ENCODE data around the gene PPFIA2.
"Not testable (repeated sequence)": the region's sequence is repeated elsewhere in the genome, so short reads cannot be mapped to it uniquely, and the experiment has no call there.

The PPFIA2 gene

DNA sequence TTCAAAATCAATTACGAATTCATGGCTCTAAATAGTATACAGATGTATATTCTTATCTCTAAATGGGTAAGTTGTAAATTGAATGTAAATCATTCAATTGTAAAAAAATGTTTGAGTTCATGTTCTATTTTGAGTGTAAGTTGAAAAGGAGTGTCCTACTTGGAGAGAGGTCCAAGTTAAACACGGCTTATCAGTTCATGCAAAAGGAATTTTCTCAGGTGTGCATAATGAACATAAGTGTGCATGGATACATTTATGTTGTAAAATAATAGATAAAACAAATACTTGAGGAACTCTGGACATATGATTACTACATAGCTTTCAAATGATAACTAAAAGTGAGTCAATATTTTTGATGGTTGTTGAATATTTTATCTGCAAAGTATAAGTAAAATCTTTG, 79.5 kb downstream of the PPFIA2 start:
- no peaks in the 10 kb centered on the region for H3K9me3 ChIP-seq (ENCODE audit: control insufficient read depth in 2 of 2, low read length in 2 of 2)
- H3K9ac ChIP-seq (ENCODE audit: low read depth in 1 of 2, low read length in 2 of 2) = no peak overlapping the region
- no peak overlapping the region for H3K4me3 ChIP-seq (ENCODE audit: low read length in 2 of 2)
- H3K4me1 ChIP-seq (ENCODE audit: control insufficient read depth in 2 of 2, insufficient read depth in 2 of 2, low read length in 2 of 2) = no peaks in the 10 kb centered on the region
- H3K36me3 ChIP-seq (ENCODE audit: control insufficient read depth in 2 of 2, insufficient read depth in 2 of 2, low read length in 2 of 2) = no peaks in the 10 kb centered on the region
- H3K27ac ChIP-seq (ENCODE audit: low read depth in 2 of 2, low read length in 2 of 2) = no peak overlapping the region
- no peaks in the 10 kb centered on the region for H3K27me3 ChIP-seq (ENCODE audit: control insufficient read depth in 2 of 2, insufficient read depth in 2 of 2, low read length in 2 of 2)

DNA sequence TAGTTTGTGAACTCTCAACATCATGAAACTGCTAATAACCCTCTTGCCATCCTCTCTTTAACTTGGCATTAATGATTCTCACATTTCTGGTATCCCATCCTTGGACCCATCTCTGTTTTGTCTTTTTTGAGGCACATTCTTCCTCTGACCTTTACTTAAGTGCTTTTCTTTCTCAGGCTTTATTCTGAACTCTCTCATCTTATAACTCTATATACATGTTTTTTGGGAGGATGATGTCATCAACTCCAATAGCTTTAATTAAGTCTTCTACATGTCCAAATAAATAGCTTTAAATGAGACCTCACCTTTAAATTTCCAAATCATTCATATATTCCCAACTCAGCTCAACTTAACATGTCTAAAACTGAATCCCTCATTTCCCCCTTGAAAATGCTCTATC, 88.4 kb downstream of the PPFIA2 start:
- Histone ChIP-seq H3K36me3 (ENCODE audit: control insufficient read depth in 2 of 2, insufficient read depth in 2 of 2, low read length in 2 of 2) (no peaks in the 10 kb centered on the region), H3K4me1 (ENCODE audit: control insufficient read depth in 2 of 2, insufficient read depth in 2 of 2, low read length in 2 of 2) (no peaks in the 10 kb centered on the region), H3K27ac (ENCODE audit: low read depth in 2 of 2, low read length in 2 of 2) (no peak overlapping the region), H3K4me3 (ENCODE audit: low read length in 2 of 2) (no peak overlapping the region), H3K9me3 (ENCODE audit: control insufficient read depth in 2 of 2, low read length in 2 of 2) (no peaks in the 10 kb centered on the region), H3K27me3 (ENCODE audit: control insufficient read depth in 2 of 2, insufficient read depth in 2 of 2, low read length in 2 of 2) (no peaks in the 10 kb centered on the region), H3K9ac (ENCODE audit: low read depth in 1 of 2, low read length in 2 of 2) (no peak overlapping the region)

DNA sequence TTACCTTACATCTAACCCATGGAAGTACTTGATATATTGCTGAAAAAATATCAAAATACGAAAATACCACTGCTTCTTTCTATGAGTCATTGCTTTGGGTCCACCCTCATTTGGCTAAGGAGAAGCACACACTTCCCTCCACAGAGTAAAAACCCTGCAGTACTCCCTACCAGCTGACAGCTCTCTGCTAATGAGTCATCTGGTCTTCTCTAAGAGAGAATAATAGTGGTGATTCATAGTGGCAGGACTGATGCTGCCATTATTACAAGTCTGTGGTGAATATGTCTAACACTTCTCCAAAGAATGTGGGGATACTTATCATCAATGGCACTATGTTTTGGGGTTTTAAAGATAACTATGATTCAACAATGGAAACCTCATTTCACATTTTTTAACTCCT, 90.7 kb downstream of the PPFIA2 start:
- Histone ChIP-seq H3K4me3 (ENCODE audit: low read length in 2 of 2) (no peak overlapping the region), H3K9ac (ENCODE audit: low read depth in 1 of 2, low read length in 2 of 2) (no peak overlapping the region), H3K4me1 (ENCODE audit: control insufficient read depth in 2 of 2, insufficient read depth in 2 of 2, low read length in 2 of 2) (no peaks in the 10 kb centered on the region), H3K9me3 (ENCODE audit: control insufficient read depth in 2 of 2, low read length in 2 of 2) (no peaks in the 10 kb centered on the region), H3K27ac (ENCODE audit: low read depth in 2 of 2, low read length in 2 of 2) (no peak overlapping the region), H3K27me3 (ENCODE audit: control insufficient read depth in 2 of 2, insufficient read depth in 2 of 2, low read length in 2 of 2) (no peaks in the 10 kb centered on the region), H3K36me3 (ENCODE audit: control insufficient read depth in 2 of 2, insufficient read depth in 2 of 2, low read length in 2 of 2) (no peaks in the 10 kb centered on the region)

DNA sequence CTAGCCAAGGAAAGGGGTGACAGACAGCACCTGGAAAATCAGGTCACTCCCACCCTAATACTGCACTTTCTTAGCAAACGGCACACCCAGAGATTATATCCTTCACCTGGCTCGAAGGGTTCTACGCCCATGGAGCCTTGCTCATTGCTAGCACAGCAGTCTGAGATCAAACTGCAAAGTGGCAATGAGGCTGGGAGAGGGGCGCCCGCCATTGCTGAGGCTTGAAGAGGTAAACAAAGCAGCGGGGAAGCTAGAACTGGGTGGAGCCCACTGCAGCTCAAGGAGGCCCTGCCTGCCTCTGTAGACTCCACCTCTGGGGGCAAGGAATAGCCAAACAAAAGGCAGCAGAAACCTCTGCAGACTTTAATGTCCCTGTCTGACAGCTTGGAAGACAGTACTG, 99.8 kb downstream of the PPFIA2 start:
- not testable (repeated sequence) for H3K4me1 ChIP-seq (ENCODE audit: control insufficient read depth in 2 of 2, insufficient read depth in 2 of 2, low read length in 2 of 2); H3K36me3 ChIP-seq (ENCODE audit: control insufficient read depth in 2 of 2, insufficient read depth in 2 of 2, low read length in 2 of 2); H3K9me3 ChIP-seq (ENCODE audit: control insufficient read depth in 2 of 2, low read length in 2 of 2); H3K27me3 ChIP-seq (ENCODE audit: control insufficient read depth in 2 of 2, insufficient read depth in 2 of 2, low read length in 2 of 2); H3K27ac ChIP-seq (ENCODE audit: low read depth in 2 of 2, low read length in 2 of 2); H3K9ac ChIP-seq (ENCODE audit: low read depth in 1 of 2, low read length in 2 of 2); H3K4me3 ChIP-seq (ENCODE audit: low read length in 2 of 2)

DNA sequence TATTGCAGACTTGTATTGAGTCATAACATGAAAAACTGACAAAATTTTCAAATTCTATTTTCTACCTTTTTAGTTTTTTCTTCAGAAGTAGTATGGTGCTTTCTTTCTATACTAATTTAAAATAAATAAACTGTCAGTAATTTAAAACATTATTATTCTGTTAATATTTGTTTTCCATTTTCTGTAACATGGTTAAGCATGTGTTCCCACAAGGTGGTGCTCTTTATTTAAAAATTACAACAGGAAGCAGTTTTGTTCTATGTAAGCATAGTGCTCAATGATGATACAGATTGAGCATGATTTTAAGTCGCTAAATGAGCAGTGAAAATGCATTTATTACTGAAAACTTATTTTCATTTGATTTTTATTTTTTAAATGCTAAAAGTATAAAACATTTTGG, 114.6 kb downstream of the PPFIA2 start:
- Histone ChIP-seq H3K9ac (ENCODE audit: low read depth in 1 of 2, low read length in 2 of 2) (no peak overlapping the region), H3K9me3 (ENCODE audit: control insufficient read depth in 2 of 2, low read length in 2 of 2) (no peaks in the 10 kb centered on the region), H3K27ac (ENCODE audit: low read depth in 2 of 2, low read length in 2 of 2) (no peak overlapping the region), H3K4me3 (ENCODE audit: low read length in 2 of 2) (no peak overlapping the region), H3K27me3 (ENCODE audit: control insufficient read depth in 2 of 2, insufficient read depth in 2 of 2, low read length in 2 of 2) (no peaks in the 10 kb centered on the region), H3K4me1 (ENCODE audit: control insufficient read depth in 2 of 2, insufficient read depth in 2 of 2, low read length in 2 of 2) (no peaks in the 10 kb centered on the region), H3K36me3 (ENCODE audit: control insufficient read depth in 2 of 2, insufficient read depth in 2 of 2, low read length in 2 of 2) (no peaks in the 10 kb centered on the region)

DNA sequence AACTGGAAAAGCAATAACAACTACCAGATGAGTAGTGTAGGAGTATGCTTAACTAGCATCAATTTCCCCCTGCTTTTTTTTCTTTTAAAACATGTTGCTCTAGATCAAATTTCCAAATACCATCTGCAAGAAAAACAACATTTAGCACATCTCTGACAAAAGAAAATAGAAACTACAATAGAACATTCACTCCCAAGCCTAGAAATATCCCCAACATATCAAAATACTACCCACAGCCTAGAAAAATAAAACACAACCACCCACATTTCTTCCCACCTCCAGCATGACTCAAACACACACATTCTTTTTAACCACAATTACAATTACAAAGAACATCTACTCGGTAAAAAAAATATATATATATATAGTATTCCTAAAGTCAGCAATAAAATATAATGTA, 120.0 kb downstream of the PPFIA2 start:
- H3K9me3 ChIP-seq (ENCODE audit: control insufficient read depth in 2 of 2, low read length in 2 of 2) = no peaks in the 10 kb centered on the region
- no peaks in the 10 kb centered on the region for H3K4me1 ChIP-seq (ENCODE audit: control insufficient read depth in 2 of 2, insufficient read depth in 2 of 2, low read length in 2 of 2)
- no peak overlapping the region for H3K4me3 ChIP-seq (ENCODE audit: low read length in 2 of 2)
- H3K27ac ChIP-seq (ENCODE audit: low read depth in 2 of 2, low read length in 2 of 2) = no peak overlapping the region
- no peak overlapping the region for H3K9ac ChIP-seq (ENCODE audit: low read depth in 1 of 2, low read length in 2 of 2)
- H3K27me3 ChIP-seq (ENCODE audit: control insufficient read depth in 2 of 2, insufficient read depth in 2 of 2, low read length in 2 of 2) = no peaks in the 10 kb centered on the region
- H3K36me3 ChIP-seq (ENCODE audit: control insufficient read depth in 2 of 2, insufficient read depth in 2 of 2, low read length in 2 of 2) = no peaks in the 10 kb centered on the region

DNA sequence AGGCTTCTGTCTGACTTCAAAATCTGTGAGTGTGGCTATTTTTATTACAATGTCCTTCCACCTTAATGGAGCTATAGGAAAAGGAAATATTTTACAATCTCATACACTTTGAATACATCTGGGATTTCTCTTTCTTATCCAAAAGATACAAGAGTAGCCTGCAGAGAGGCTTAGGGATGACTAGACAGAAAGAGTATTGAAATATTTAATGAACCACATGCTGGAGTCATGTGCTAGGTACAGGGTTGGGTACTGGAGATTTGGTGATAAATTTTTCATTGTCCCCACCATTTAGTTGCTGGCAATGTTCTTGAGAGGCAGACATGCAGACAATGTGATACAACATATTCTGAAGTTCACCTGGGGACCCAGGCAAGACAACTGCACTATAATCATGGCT, 126.0 kb downstream of the PPFIA2 start:
- H3K9me3 ChIP-seq (ENCODE audit: control insufficient read depth in 2 of 2, low read length in 2 of 2) = no peaks in the 10 kb centered on the region
- H3K27me3 ChIP-seq (ENCODE audit: control insufficient read depth in 2 of 2, insufficient read depth in 2 of 2, low read length in 2 of 2) = no peaks in the 10 kb centered on the region
- no peak overlapping the region for H3K27ac ChIP-seq (ENCODE audit: low read depth in 2 of 2, low read length in 2 of 2)
- no peaks in the 10 kb centered on the region for H3K36me3 ChIP-seq (ENCODE audit: control insufficient read depth in 2 of 2, insufficient read depth in 2 of 2, low read length in 2 of 2)
- no peak overlapping the region for H3K4me3 ChIP-seq (ENCODE audit: low read length in 2 of 2)
- no peak overlapping the region for H3K9ac ChIP-seq (ENCODE audit: low read depth in 1 of 2, low read length in 2 of 2)
- no peaks in the 10 kb centered on the region for H3K4me1 ChIP-seq (ENCODE audit: control insufficient read depth in 2 of 2, insufficient read depth in 2 of 2, low read length in 2 of 2)

DNA sequence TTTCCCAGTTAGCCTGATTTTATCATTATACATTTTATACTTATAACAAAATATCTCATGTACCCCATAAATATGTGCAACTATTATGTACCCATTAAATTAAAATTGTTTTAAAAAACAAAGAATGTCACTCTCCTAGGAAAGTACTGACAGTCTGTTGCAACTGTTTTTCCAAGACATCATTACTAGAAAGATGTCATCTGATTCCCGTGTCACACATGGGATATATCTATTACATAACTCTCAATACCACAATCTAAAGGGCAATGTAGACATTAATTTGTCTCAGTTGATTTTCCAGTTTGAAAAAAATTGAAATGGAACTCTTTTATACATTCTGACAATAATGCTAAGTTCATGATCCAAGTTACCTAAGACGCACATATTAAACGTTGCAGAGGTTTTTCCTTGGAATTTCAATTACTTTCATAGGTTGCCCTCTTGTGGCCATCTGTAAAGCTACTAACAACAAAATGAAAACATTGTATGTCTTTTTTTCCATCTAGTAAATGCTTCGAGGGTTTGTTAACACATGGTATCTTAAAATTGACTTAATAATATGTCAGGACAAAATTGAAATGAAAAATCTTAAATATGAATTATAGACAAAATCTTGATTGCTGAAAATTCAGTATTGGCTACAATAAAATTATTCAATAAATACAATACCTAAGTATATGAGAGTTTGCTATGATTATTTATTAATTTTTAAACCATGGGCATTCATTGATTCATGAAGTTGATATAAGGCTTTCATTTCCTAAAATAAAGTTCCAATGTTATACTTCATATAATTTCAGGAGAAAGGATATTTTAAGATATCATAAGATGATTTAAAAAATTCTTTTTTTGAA, 131.6 kb downstream of the PPFIA2 start:
- no peak overlapping the region for H3K9ac ChIP-seq (ENCODE audit: low read depth in 1 of 2, low read length in 2 of 2)
- H3K4me3 ChIP-seq (ENCODE audit: low read length in 2 of 2) = no peak overlapping the region
- no peaks in the 10 kb centered on the region for H3K36me3 ChIP-seq (ENCODE audit: control insufficient read depth in 2 of 2, insufficient read depth in 2 of 2, low read length in 2 of 2)
- no peaks in the 10 kb centered on the region for H3K4me1 ChIP-seq (ENCODE audit: control insufficient read depth in 2 of 2, insufficient read depth in 2 of 2, low read length in 2 of 2)
- H3K27me3 ChIP-seq (ENCODE audit: control insufficient read depth in 2 of 2, insufficient read depth in 2 of 2, low read length in 2 of 2) = no peaks in the 10 kb centered on the region
- H3K9me3 ChIP-seq (ENCODE audit: control insufficient read depth in 2 of 2, low read length in 2 of 2) = no peaks in the 10 kb centered on the region
- no peak overlapping the region for H3K27ac ChIP-seq (ENCODE audit: low read depth in 2 of 2, low read length in 2 of 2)

DNA sequence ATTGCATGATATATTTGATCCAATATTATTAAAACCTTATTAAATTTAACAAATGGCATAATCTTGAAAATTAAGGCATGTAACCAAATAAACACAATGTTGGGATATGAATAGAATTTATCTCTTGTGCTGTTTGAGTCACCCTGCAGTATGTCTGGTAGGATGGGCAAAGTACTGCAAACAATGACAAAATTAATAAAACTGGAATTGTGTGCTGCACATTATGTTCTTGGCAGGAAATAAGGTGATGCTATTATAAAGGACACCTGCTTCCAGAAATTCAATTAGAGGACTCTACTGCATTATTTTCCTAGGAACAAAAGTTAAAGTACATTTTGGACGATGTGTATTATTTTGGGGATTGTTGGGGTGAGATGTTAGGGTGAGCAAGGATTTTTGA, 132.7 kb downstream of the PPFIA2 start:
- no peaks in the 10 kb centered on the region for H3K9me3 ChIP-seq (ENCODE audit: control insufficient read depth in 2 of 2, low read length in 2 of 2)
- no peaks in the 10 kb centered on the region for H3K4me1 ChIP-seq (ENCODE audit: control insufficient read depth in 2 of 2, insufficient read depth in 2 of 2, low read length in 2 of 2)

DNA sequence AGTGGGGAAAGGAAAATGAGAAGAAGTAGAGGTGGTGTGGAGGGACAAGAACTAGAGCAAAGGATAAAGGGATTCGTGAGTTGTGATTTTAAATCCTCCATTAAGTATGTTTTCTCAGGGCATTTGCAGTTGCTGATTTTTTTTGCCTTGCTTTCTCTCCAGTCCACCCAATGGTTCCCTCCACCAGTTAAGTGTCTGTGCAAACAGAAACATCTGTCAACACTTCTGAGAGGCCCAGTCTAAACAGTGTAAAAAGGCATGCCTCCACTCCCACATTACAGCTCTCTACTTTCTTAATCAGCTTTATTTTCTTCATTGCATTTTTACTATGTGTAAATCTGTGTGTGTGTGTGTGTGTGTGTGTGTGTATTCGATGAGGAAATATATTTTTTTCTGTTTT, 141.2 kb downstream of the PPFIA2 start:
- no peaks in the 10 kb centered on the region for H3K27me3 ChIP-seq (ENCODE audit: control insufficient read depth in 2 of 2, insufficient read depth in 2 of 2, low read length in 2 of 2)
- H3K4me1 ChIP-seq (ENCODE audit: control insufficient read depth in 2 of 2, insufficient read depth in 2 of 2, low read length in 2 of 2) = no peaks in the 10 kb centered on the region
- H3K4me3 ChIP-seq (ENCODE audit: low read length in 2 of 2) = no peak overlapping the region
- no peaks in the 10 kb centered on the region for H3K36me3 ChIP-seq (ENCODE audit: control insufficient read depth in 2 of 2, insufficient read depth in 2 of 2, low read length in 2 of 2)
- no peaks in the 10 kb centered on the region for H3K9me3 ChIP-seq (ENCODE audit: control insufficient read depth in 2 of 2, low read length in 2 of 2)
- H3K9ac ChIP-seq (ENCODE audit: low read depth in 1 of 2, low read length in 2 of 2) = no peak overlapping the region
- no peak overlapping the region for H3K27ac ChIP-seq (ENCODE audit: low read depth in 2 of 2, low read length in 2 of 2)

More for the DNA sequence above, 132.7 kb downstream of the PPFIA2 start:
- Histone ChIP-seq H3K36me3 (ENCODE audit: control insufficient read depth in 2 of 2, insufficient read depth in 2 of 2, low read length in 2 of 2) (no peaks in the 10 kb centered on the region), H3K9ac (ENCODE audit: low read depth in 1 of 2, low read length in 2 of 2) (no peak overlapping the region), H3K4me3 (ENCODE audit: low read length in 2 of 2) (no peak overlapping the region), H3K27me3 (ENCODE audit: control insufficient read depth in 2 of 2, insufficient read depth in 2 of 2, low read length in 2 of 2) (no peaks in the 10 kb centered on the region), H3K27ac (ENCODE audit: low read depth in 2 of 2, low read length in 2 of 2) (no peak overlapping the region)
